ENCODE measurements around the gene WFS1.

The WFS1 gene

GRCh38 chr4:6287017-6287788 lies 17.6 kb downstream of the WFS1 start:
- Histone ChIP-seq H3K9ac (ENCODE audit: low read depth, low read length) (no peak overlapping the region), H3K36me3 (ENCODE audit: insufficient read depth, low read length) (peaks cover 33% of the 10 kb centered on the region), H3K9me3 (ENCODE audit: insufficient read depth, low read depth, low read length) (no peaks in the 10 kb centered on the region), H3K4me1 (ENCODE audit: insufficient read depth, low read length) (no peaks in the 10 kb centered on the region), H3K27ac (ENCODE audit: low read depth, low read length) (no peak overlapping the region), H3K4me3 (ENCODE audit: low read length) (no peak overlapping the region), H3K27me3 (ENCODE audit: insufficient read depth, low read length) (no peaks in the 10 kb centered on the region)
- 96% methylated on average over 16 of the region's 16 CpGs for WGBS

- 92% methylated on average over 5 of the region's 5 CpGs for WGBS
- Histone ChIP-seq H3K27me3 (ENCODE audit: insufficient read depth, low read length) (no peaks in the 10 kb centered on the region), H3K27ac (ENCODE audit: low read depth, low read length) (no peak overlapping the region), H3K4me3 (ENCODE audit: low read length) (no peak overlapping the region), H3K9me3 (ENCODE audit: insufficient read depth, low read depth, low read length) (no peaks in the 10 kb centered on the region), H3K9ac (ENCODE audit: low read depth, low read length) (no peak overlapping the region), H3K36me3 (ENCODE audit: insufficient read depth, low read length) (peaks cover 33% of the 10 kb centered on the region), H3K4me1 (ENCODE audit: insufficient read depth, low read length) (no peaks in the 10 kb centered on the region)
These were observed 18.7 kb downstream of the WFS1 start for GRCh38 chr4:6288342-6288741.

DNA sequence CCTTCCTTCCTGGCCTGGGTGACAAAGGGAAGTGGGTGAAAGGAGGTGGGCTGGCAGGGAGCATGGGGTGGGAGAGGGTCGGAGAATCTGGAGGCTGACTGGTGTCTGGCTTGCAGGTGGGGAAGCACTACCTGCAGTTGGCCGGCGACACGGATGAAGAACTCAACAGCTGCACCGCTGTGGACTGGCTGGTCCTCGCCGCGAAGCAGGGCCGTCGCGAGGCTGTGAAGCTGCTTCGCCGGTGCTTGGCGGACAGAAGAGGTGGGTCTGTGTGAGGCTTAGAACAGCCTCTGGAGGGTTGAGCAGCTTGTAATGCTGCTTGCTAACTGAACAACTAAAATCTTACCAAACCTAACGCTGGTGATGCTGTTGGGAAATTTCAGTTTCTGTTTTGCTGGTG lies 19.2 kb downstream of the WFS1 start:
- H3K9me3 ChIP-seq (ENCODE audit: insufficient read depth, low read depth, low read length), result no peaks in the 10 kb centered on the region
- H3K4me1 ChIP-seq (ENCODE audit: insufficient read depth, low read length), result no peaks in the 10 kb centered on the region
- H3K9ac ChIP-seq (ENCODE audit: low read depth, low read length), result no peak overlapping the region
- no peaks in the 10 kb centered on the region for H3K27me3 ChIP-seq (ENCODE audit: insufficient read depth, low read length)
- 95% methylated on average over 15 of the region's 15 CpGs for WGBS
- H3K36me3 ChIP-seq (ENCODE audit: insufficient read depth, low read length), result peaks cover 33% of the 10 kb centered on the region
- no peak overlapping the region for H3K27ac ChIP-seq (ENCODE audit: low read depth, low read length)
- H3K4me3 ChIP-seq (ENCODE audit: low read length), result no peak overlapping the region

GRCh38 chr4:6290256-6290655 lies 20.6 kb downstream of the WFS1 start:
- no peak overlapping the region for H3K9ac ChIP-seq (ENCODE audit: low read depth, low read length)
- H3K4me1 ChIP-seq (ENCODE audit: insufficient read depth, low read length), result no peaks in the 10 kb centered on the region
- H3K4me3 ChIP-seq (ENCODE audit: low read length), result no peak overlapping the region
- H3K27ac ChIP-seq (ENCODE audit: low read depth, low read length), result no peak overlapping the region
- WGBS, result 97% methylated on average over 7 of the region's 7 CpGs
- no peaks in the 10 kb centered on the region for H3K27me3 ChIP-seq (ENCODE audit: insufficient read depth, low read length)
- no peaks in the 10 kb centered on the region for H3K9me3 ChIP-seq (ENCODE audit: insufficient read depth, low read depth, low read length)
- peaks cover 31% of the 10 kb centered on the region for H3K36me3 ChIP-seq (ENCODE audit: insufficient read depth, low read length)

DNA sequence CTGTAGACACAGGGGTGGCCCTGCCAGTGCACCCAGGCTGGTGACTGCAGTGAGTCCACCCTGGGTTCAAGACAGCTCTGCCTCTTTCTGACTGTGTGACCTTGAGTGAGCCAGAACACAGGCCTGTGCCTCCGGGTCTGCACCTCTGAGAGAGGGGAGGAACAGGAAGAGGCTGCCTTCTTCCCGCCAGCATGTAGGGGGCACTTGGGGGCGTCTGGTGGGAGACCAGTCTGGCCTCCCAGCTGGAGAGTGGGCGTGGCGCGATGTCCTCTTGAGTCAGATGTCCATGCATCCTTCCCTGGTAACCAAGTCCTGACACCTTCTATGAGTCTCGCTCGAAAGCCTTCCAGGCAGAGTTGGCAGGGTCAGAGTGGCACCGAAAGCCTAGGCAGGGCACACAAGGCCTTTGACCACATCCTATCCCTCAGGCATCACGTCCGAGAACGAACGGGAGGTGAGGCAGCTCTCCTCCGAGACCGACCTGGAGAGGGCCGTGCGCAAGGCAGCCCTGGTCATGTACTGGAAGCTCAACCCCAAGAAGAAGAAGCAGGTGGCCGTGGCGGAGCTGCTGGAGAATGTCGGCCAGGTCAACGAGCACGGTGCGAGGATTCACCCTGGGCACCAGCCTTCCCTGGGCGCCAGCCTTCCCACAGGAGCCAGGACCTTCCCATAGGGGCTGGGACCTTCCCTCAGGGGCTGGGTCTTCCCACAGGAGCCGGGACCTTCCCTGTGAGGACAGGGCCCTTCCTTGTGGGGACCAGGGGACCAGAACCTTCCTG lies 21.3 kb downstream of the WFS1 start:
- H3K9me3 ChIP-seq (ENCODE audit: insufficient read depth, low read depth, low read length), result no peaks in the 10 kb centered on the region
- H3K4me3 ChIP-seq (ENCODE audit: low read length), result no peak overlapping the region
- no peak overlapping the region for H3K27ac ChIP-seq (ENCODE audit: low read depth, low read length)
- H3K36me3 ChIP-seq (ENCODE audit: insufficient read depth, low read length), result peaks cover 32% of the 10 kb centered on the region
- WGBS, result 90% methylated on average over 25 of the region's 25 CpGs
- no peak overlapping the region for H3K9ac ChIP-seq (ENCODE audit: low read depth, low read length)
- H3K4me1 ChIP-seq (ENCODE audit: insufficient read depth, low read length), result no peaks in the 10 kb centered on the region
- H3K27me3 ChIP-seq (ENCODE audit: insufficient read depth, low read length), result no peaks in the 10 kb centered on the region

GRCh38 chr4:6291784-6292297 lies 22.2 kb downstream of the WFS1 start:
- peaks cover 34% of the 10 kb centered on the region for H3K36me3 ChIP-seq (ENCODE audit: insufficient read depth, low read length)
- H3K4me1 ChIP-seq (ENCODE audit: insufficient read depth, low read length), result no peaks in the 10 kb centered on the region
- no peak overlapping the region for H3K4me3 ChIP-seq (ENCODE audit: low read length)
- 90% methylated on average over 21 of the region's 21 CpGs for WGBS
- H3K27ac ChIP-seq (ENCODE audit: low read depth, low read length), result no peak overlapping the region
- H3K9me3 ChIP-seq (ENCODE audit: insufficient read depth, low read depth, low read length), result no peaks in the 10 kb centered on the region
- H3K27me3 ChIP-seq (ENCODE audit: insufficient read depth, low read length), result no peaks in the 10 kb centered on the region
- H3K9ac ChIP-seq (ENCODE audit: low read depth, low read length), result no peak overlapping the region

GRCh38 chr4:6292376-6293096 lies 22.9 kb downstream of the WFS1 start:
- Histone ChIP-seq H3K4me3 (ENCODE audit: low read length) (no peak overlapping the region), H3K27me3 (ENCODE audit: insufficient read depth, low read length) (no peaks in the 10 kb centered on the region), H3K27ac (ENCODE audit: low read depth, low read length) (no peak overlapping the region), H3K9ac (ENCODE audit: low read depth, low read length) (no peak overlapping the region), H3K36me3 (ENCODE audit: insufficient read depth, low read length) (peaks cover 27% of the 10 kb centered on the region), H3K9me3 (ENCODE audit: insufficient read depth, low read depth, low read length) (no peaks in the 10 kb centered on the region), H3K4me1 (ENCODE audit: insufficient read depth, low read length) (no peaks in the 10 kb centered on the region)
- 87% methylated on average over 13 of the region's 13 CpGs for WGBS

GRCh38 chr4:6293097-6293445 lies 23.4 kb downstream of the WFS1 start:
- H3K27ac ChIP-seq (ENCODE audit: low read depth, low read length), result no peak overlapping the region
- H3K4me3 ChIP-seq (ENCODE audit: low read length), result no peak overlapping the region
- WGBS, result 92% methylated on average over 8 of the region's 8 CpGs
- no peak overlapping the region for H3K9ac ChIP-seq (ENCODE audit: low read depth, low read length)
- no peaks in the 10 kb centered on the region for H3K9me3 ChIP-seq (ENCODE audit: insufficient read depth, low read depth, low read length)
- H3K27me3 ChIP-seq (ENCODE audit: insufficient read depth, low read length), result no peaks in the 10 kb centered on the region
- peaks cover 25% of the 10 kb centered on the region for H3K36me3 ChIP-seq (ENCODE audit: insufficient read depth, low read length)
- H3K4me1 ChIP-seq (ENCODE audit: insufficient read depth, low read length), result no peaks in the 10 kb centered on the region

DNA sequence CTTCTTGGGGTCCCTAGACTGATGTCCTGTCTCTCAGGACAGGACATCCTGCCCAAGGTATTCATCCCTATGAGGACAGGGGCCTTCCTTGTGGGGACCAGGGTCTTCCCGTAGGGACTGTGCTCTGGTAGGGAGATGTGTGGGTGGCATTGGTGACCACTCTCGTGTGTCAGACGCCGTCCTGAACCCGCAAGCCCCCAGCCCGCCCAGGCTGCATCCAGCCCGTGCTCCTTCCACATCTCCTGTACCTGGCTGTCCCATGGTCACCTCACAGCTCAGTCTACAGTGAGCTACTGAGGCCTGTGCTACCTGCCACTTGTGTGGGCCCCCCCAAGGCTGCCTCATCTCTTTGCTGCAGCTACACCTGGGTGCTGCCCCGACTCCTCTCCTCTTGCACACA lies 24.0 kb downstream of the WFS1 start:
- Histone ChIP-seq H3K4me3 (ENCODE audit: low read length) (no peak overlapping the region), H3K27ac (ENCODE audit: low read depth, low read length) (no peak overlapping the region), H3K36me3 (ENCODE audit: insufficient read depth, low read length) (peaks cover 22% of the 10 kb centered on the region), H3K9me3 (ENCODE audit: insufficient read depth, low read depth, low read length) (no peaks in the 10 kb centered on the region), H3K27me3 (ENCODE audit: insufficient read depth, low read length) (no peaks in the 10 kb centered on the region), H3K9ac (ENCODE audit: low read depth, low read length) (no peak overlapping the region), H3K4me1 (ENCODE audit: insufficient read depth, low read length) (no peaks in the 10 kb centered on the region)
- WGBS, result 91% methylated on average over 8 of the region's 8 CpGs

GRCh38 chr4:6294705-6295421 lies 25.2 kb downstream of the WFS1 start:
- no peaks in the 10 kb centered on the region for H3K4me1 ChIP-seq (ENCODE audit: insufficient read depth, low read length)

More at GRCh38 chr4:6294705-6295421, 25.2 kb downstream of the WFS1 start:
- Histone ChIP-seq H3K36me3 (ENCODE audit: insufficient read depth, low read length) (peaks cover 10% of the 10 kb centered on the region), H3K27ac (ENCODE audit: low read depth, low read length) (no peak overlapping the region), H3K27me3 (ENCODE audit: insufficient read depth, low read length) (no peaks in the 10 kb centered on the region), H3K4me3 (ENCODE audit: low read length) (no peak overlapping the region), H3K9ac (ENCODE audit: low read depth, low read length) (no peak overlapping the region), H3K9me3 (ENCODE audit: insufficient read depth, low read depth, low read length) (no peaks in the 10 kb centered on the region)
- WGBS, result 95% methylated on average over 27 of the region's 27 CpGs
